ENCODE data around the gene PDCD11. TPM values are rescaled to one million over a fixed set of nuclear protein-coding genes. Genes with fewer than 3 reads are reported as not detected.
A peak's percentile ranks its signal among the peaks of the same experiment; 100 is the strongest.

PDCD11 gene
- total RNA-seq, 2 donors from 2014 or later = 13.0 to 32.0 TPM

DNA sequence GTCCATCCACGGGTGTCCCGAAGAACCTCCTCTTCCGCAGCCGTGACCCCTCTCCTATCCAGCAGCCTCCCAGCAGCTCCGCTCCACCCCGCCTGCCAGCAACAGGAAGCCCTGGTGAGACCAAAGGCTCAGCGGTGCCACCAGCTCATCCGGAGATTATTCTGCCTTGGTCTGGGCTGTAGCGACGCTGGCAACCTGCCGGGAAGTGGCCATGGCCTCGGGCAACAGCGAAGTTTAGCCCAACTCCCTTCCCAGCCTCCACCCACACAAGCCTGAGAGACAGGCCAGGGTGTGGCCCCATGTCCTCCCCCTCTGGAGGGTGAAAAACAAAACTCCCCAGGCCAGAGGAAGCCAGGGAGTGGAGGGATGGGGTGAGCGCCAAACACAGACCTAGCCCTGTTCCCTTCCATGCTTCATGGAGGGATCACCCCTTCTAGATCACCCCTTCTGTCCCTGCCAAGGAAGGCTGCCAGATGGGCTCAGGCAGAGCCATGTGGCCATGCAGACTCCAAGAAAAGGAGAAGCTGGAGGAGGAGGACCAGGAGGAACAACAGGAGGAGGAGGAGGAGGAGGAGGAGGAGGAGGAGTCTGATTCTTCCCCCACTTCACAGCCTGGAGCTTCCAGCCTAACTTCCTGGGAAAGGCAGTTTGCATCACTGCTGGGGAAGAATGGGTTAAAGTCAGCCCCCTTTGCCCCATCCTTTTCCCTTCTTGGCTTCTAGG lies 54.8 kb downstream of the PDCD11 start:
- intact Hi-C loops (cut with DNase I) = no loop called here
- TF ChIP-seq, protein P1, sequence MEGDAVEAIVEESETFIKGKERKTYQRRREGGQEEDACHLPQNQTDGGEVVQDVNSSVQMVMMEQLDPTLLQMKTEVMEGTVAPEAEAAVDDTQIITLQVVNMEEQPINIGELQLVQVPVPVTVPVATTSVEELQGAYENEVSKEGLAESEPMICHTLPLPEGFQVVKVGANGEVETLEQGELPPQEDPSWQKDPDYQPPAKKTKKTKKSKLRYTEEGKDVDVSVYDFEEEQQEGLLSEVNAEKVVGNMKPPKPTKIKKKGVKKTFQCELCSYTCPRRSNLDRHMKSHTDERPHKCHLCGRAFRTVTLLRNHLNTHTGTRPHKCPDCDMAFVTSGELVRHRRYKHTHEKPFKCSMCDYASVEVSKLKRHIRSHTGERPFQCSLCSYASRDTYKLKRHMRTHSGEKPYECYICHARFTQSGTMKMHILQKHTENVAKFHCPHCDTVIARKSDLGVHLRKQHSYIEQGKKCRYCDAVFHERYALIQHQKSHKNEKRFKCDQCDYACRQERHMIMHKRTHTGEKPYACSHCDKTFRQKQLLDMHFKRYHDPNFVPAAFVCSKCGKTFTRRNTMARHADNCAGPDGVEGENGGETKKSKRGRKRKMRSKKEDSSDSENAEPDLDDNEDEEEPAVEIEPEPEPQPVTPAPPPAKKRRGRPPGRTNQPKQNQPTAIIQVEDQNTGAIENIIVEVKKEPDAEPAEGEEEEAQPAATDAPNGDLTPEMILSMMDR (IDR thresholded peaks at IDR 0.05) = no peak
- TF ChIP-seq POLR2A (IDR thresholded peaks at IDR 0.05) = no peak
- DNase-seq = peak; percentile 22 to 58 (median 48)
- peaks cover 11% of the 10 kb centered on the region for H3K4me1 ChIP-seq
- no peak overlapping the region for H3K4me3 ChIP-seq
- no peaks in the 10 kb centered on the region for H3K9me3 ChIP-seq
- ATAC-seq = peak; percentile 18
- H3K36me3 ChIP-seq (replicated peaks in 1 of 2; ENCODE audit: insufficient read depth in 1 of 2, low read depth in 2 of 2) = no peaks in the 10 kb centered on the region
- H3K27me3 ChIP-seq = no peaks in the 10 kb centered on the region
- WGBS, 2 donors = 40 to 54% methylated on average over 13 of the region's 14 CpGs
- peak overlapping the region; percentile 2 to 71 (median 38) for H3K27ac ChIP-seq

DNA sequence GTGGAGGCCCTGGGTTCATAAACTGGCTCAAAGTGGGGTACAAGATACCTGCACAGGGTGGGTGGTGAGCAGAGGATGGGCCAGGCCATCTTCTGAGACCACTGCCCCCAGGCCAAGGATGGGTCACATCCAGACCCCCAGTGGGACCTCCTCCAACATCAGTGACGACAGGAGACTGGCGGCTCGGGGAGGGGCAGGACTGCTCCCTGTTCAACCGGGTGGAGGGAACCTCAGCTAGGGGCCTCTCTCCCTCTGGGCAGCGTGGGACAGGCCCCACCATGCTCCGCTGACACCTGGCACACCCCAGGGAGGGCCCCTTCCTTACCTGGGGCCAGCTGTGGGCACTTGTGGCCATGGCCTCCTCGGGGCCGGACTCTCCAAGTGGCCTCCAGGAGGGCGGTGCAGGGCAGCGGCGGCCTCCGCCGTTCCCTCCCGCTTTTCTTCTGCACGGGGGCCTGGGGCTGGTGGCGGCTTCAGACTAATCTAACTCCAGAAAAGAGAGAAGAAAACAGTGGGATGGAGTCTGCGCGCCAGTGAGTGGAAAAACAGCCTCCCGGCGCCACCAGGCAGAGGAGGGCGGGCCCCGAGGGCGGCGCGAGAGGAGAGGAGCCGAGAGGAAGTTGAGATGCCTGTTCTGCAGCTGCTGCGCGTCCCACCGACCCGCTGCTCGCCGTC lies 55.5 kb downstream of the PDCD11 start, which contains the start of gene CALHM2:
Gene CALHM2, minus strand, starts transcription at position 540 of the 675 bp plus-strand sequence. CDS start 2,429 bp downstream, outside the sequence.
- TF ChIP-seq, protein P1 (IDR thresholded peaks at IDR 0.05) = peak in 1 of 7 experiments; percentile 5
- TF ChIP-seq POLR2A (IDR thresholded peaks at IDR 0.05) = peak in 2 of 3 donors; percentile 11 to 23
- DNase-seq (peak; percentile 50 to 70 (median 65)), ATAC-seq (peak; percentile 70)
- intact Hi-C loops (cut with DNase I) = no loop called here
- Histone ChIP-seq H3K27ac (peak within 1 kb of the TSS; percentile 0 to 71 (median 34)), H3K4me3 (peak within 1 kb of the TSS in 1 of 2 donors; percentile 24), H3K36me3 (replicated peaks in 1 of 2; ENCODE audit: insufficient read depth in 1 of 2, low read depth in 2 of 2) (no peaks in the 10 kb centered on the region), H3K27me3 (no peaks in the 10 kb centered on the region), H3K9me3 (no peaks in the 10 kb centered on the region), H3K4me1 (peaks cover 11% of the 10 kb centered on the region)
- 0 to 8% methylated on average over 18 to 32 of the region's 32 CpGs for WGBS, 2 donors

DNA sequence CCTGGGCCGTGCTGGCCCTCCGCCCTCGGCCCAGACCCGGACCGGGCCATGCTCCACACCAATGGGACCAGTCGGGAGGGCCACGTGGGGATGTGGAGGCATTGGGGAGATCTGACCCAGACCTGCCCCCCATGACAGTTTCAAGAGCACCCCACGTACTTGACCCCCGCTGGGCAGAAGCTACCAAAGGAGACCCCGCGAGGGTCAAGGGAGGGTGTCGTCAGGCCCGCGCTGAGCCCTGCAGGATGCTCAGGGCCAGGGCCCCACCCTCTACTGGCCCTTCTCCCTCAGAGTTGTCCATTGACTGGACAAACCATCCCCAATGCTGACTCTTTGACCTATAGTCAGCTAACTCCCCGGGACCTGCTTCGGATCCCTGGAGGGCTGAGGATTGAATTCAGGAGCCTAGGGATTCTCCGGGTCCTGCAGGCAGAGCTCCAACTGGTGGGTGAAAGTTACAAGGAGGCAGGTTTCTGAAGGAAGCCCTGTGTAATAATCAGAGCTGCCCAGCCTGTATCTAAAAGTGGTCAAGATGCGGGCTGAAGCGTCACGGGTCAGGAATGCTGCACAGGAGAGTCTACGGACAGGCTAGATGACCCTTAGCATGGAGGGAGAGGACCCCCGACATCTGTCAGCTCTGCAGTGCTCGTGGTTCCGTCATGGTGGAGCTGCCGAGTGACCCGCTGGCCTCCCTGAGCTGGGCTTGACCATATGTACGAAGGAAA lies 56.2 kb downstream of the PDCD11 start:
- intact Hi-C loops (cut with DNase I) = no loop called here
- Histone ChIP-seq H3K27me3 (no peaks in the 10 kb centered on the region), H3K4me3 (peak overlapping the region in 1 of 2 donors; percentile 24), H3K4me1 (peaks cover 11% of the 10 kb centered on the region), H3K27ac (peak overlapping the region in 3 of 4 donors; percentile 0 to 71 (median 65)), H3K36me3 (replicated peaks in 1 of 2; ENCODE audit: insufficient read depth in 1 of 2, low read depth in 2 of 2) (no peaks in the 10 kb centered on the region), H3K9me3 (no peaks in the 10 kb centered on the region)
- 41 to 42% methylated on average over 19 to 24 of the region's 27 CpGs for WGBS, 2 donors
- TF ChIP-seq, protein P1 (IDR thresholded peaks at IDR 0.05) = no peak
- TF ChIP-seq POLR2A (IDR thresholded peaks at IDR 0.05) = no peak
- ATAC-seq (no peak), DNase-seq (no peak)

DNA sequence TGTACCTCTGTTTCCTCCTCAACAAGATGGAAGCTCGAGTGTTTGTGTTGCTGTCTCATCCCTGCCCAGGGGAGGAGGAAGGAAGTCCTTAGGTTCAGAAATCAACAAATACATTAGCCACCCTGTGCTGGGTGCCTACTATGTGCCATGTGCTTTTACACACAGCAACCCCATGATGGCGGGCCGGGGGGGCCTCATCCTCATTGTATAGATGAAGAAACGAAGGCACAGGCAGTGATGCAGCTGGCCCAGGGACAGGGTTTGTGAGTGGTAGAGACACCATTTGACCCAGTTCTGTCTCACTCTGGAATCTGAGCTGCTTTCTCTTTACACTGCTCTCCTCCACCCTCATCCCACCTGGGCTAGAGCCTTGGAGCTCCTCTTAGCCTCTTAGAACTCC lies 57.6 kb downstream of the PDCD11 start:
- Histone ChIP-seq H3K36me3 (replicated peaks in 1 of 2; ENCODE audit: insufficient read depth in 1 of 2, low read depth in 2 of 2) (no peaks in the 10 kb centered on the region), H3K27ac (no peak overlapping the region), H3K4me1 (peaks cover 11% of the 10 kb centered on the region), H3K4me3 (no peak overlapping the region), H3K9me3 (no peaks in the 10 kb centered on the region), H3K27me3 (no peaks in the 10 kb centered on the region)
- TF ChIP-seq, protein P1 (IDR thresholded peaks at IDR 0.05) = no peak
- no peak for TF ChIP-seq POLR2A (IDR thresholded peaks at IDR 0.05)
- WGBS, 2 donors = 64 to 85% methylated on average over 4 of the region's 4 CpGs
- intact Hi-C loops (cut with DNase I) = no loop called here
- DNase-seq (no peak), ATAC-seq (no peak)
